ENCODE results near the gene SLCO1B1.

The SLCO1B1 gene

DNA sequence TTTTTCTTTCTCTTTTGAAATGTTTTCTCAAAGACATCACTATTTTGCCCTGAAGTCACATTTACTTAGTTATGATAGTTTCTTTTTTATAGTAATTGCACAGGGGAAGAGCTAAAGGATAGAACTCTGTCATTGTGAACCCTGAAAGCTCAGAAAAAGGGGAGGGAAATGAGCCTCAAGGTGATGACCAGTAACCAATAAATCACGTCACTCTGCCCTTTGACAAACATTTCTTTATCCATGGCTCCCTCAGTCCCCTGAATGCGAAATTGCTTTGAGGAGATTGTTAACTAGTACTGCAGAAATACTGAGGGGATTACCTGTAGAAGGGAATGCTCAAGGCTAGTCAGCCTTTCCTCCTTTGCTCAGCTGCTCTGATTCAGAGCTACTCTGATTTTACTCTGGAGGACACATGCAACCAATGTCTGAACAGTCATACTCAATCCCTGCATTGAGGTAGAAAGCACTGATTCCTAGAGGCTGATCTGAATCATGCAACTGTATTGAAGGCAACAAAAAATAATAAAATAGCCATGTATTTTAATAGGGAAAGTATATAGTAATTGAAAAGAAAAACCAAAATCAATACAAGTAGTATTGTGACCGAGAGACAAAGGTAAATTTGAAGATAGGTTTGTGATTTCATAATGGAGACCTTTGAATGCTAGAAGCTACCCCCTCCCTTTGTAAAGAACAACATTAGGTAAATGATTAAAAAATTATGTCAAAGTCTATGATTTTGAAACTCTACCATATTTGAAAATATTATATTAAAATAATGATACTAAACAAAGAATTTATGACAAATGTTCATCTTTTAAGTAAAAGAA lies 24.7 kb downstream of the SLCO1B1 start:
- Histone ChIP-seq H3K9me3 (peaks cover 0 to 4% (median 0%) of the 10 kb centered on the region in 3 donors), H3K4me3 (no peak overlapping the region), H3K4me1 (no peaks in the 10 kb centered on the region), H3K27me3 (no peaks in the 10 kb centered on the region), H3K36me3 (no peaks in the 10 kb centered on the region), H3K27ac (no peak overlapping the region)
- intact Hi-C loops (cut with DNase I; ENCODE audit: low total_unique reads) = no loop called here
- no peak for TF ChIP-seq CTCF (IDR thresholded peaks at IDR 0.05)
- no peak for DNase-seq

- Histone ChIP-seq H3K9me3 (peaks cover 0 to 3% (median 0%) of the 10 kb centered on the region in 3 donors), H3K27me3 (no peaks in the 10 kb centered on the region), H3K36me3 (no peaks in the 10 kb centered on the region), H3K4me1 (no peaks in the 10 kb centered on the region), H3K4me3 (no peak overlapping the region), H3K27ac (no peak overlapping the region)
- intact Hi-C loops (cut with DNase I; ENCODE audit: low total_unique reads) = no loop called here
- DNase-seq = no peak
- TF ChIP-seq CTCF (IDR thresholded peaks at IDR 0.05) = no peak
Observed at GRCh38 chr12:21165048-21165447, 34.1 kb downstream of the SLCO1B1 start.

DNA sequence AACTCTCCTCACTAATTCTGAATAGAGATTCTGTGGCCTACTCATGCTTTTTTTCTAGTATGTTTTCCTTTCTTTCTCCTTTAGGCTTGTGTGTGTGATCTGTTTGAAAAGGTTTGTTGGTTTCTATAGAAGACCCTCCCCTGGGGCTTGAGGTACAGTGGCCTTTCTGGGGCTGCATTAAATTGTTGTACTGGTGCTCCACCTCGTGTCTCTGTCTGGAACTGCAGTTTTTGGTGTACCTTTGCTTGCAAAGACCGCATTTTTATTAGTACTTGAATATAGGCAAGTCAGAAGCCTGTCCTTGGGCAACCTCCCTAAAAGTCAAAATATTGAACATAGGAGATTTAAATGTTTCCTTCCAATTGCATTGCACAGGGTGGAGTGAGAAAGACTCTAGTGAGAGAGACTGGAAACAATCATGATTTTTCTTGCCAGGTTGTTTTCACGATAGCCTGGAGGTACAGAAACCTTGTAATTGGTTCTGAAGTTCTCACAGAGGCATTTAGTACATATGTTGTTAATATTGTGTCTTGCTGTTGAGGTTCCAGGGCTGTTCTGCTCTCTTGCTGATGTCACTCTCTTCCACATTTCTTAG lies 39.0 kb downstream of the SLCO1B1 start:
- H3K27ac ChIP-seq = no peak overlapping the region
- TF ChIP-seq CTCF (IDR thresholded peaks at IDR 0.05) = peak; percentile 51 to 61
- no peaks in the 10 kb centered on the region for H3K36me3 ChIP-seq
- H3K4me3 ChIP-seq = no peak overlapping the region
- intact Hi-C loops (cut with DNase I; ENCODE audit: low total_unique reads) = no loop called here
- no peaks in the 10 kb centered on the region for H3K9me3 ChIP-seq
- no peaks in the 10 kb centered on the region for H3K27me3 ChIP-seq
- DNase-seq = no peak
- no peaks in the 10 kb centered on the region for H3K4me1 ChIP-seq

DNA sequence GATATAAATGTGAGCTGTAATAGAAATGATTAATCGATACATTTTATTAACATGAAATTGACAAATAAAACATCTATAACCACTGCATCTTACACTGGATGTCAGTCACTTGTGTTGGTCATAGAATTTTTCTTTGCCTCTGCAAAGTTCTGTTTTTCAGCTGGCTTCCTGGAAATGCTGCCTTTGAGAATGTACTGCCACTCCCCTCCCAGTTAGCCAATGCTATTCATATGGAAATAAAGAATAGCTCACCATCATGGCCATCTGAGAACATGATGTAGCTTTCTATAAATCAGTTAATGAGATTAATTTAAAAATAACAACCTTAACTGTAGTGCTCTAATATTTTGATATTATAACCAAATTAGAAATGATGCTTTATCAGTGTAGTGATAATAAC lies 41.1 kb downstream of the SLCO1B1 start:
- Histone ChIP-seq H3K4me3 (no peak overlapping the region), H3K36me3 (no peaks in the 10 kb centered on the region), H3K9me3 (no peaks in the 10 kb centered on the region), H3K27me3 (no peaks in the 10 kb centered on the region), H3K27ac (no peak overlapping the region), H3K4me1 (no peaks in the 10 kb centered on the region)
- intact Hi-C loops (cut with DNase I; ENCODE audit: low total_unique reads) = no loop called here
- DNase-seq = no peak
- TF ChIP-seq CTCF (IDR thresholded peaks at IDR 0.05) = no peak

GRCh38 chr12:21183721-21184275 lies 52.8 kb downstream of the SLCO1B1 start:
- no peak overlapping the region for H3K4me3 ChIP-seq
- intact Hi-C loops (cut with DNase I; ENCODE audit: low total_unique reads) = no loop called here
- no peaks in the 10 kb centered on the region for H3K4me1 ChIP-seq
- no peak for DNase-seq
- H3K36me3 ChIP-seq = no peaks in the 10 kb centered on the region
- H3K9me3 ChIP-seq = no peaks in the 10 kb centered on the region
- H3K27ac ChIP-seq = no peak overlapping the region
- no peaks in the 10 kb centered on the region for H3K27me3 ChIP-seq
- no peak for TF ChIP-seq CTCF (IDR thresholded peaks at IDR 0.05)
